AG09309 (cell line): ENCODE results near the gene KIRREL1.

ENCODE experiments used
- DNase-seq: peaks from one replicate; pipeline ENCODE4 v3.0.0-alpha.2; 2010; ENCODE audit warnings: low read depth
- H3K4me3 ChIP-seq: 2 replicates; pipeline ENCODE4 v1.5.1; 2011; ENCODE audit warnings: mild to moderate bottlenecking, low read depth, low read length, moderate library complexity; ENCODE audit not compliant: control insufficient read depth
- CTCF ChIP-seq: IDR thresholded peaks from 2 replicates; pipeline ENCODE4 v1.5.1; 2011; ENCODE audit warnings: mild to moderate bottlenecking, low read depth, low read length, inconsistent platforms; ENCODE audit not compliant: insufficient read depth, control insufficient read depth; ENCODE audit errors: missing control alignments

The KIRREL1 gene

GRCh38 chr1:157982136-157982535 is 11.3 kb upstream of the KIRREL1 start:
- no peak overlapping the region for H3K4me3 ChIP-seq
- no peak for TF ChIP-seq CTCF
- no peak for DNase-seq

- TF ChIP-seq CTCF, result no peak
- no peak overlapping the region for H3K4me3 ChIP-seq
- no peak for DNase-seq
These were observed 9.7 kb upstream of the KIRREL1 start for GRCh38 chr1:157983787-157984186.

GRCh38 chr1:157984469-157984868 is 9.0 kb upstream of the KIRREL1 start:
- no peak overlapping the region for H3K4me3 ChIP-seq
- TF ChIP-seq CTCF, result no peak
- no peak for DNase-seq

GRCh38 chr1:157985473-157985872 is 8.0 kb upstream of the KIRREL1 start:
- TF ChIP-seq CTCF, result no peak
- no peak overlapping the region for H3K4me3 ChIP-seq
- DNase-seq, result no peak

GRCh38 chr1:157988002-157988401 is 5.4 kb upstream of the KIRREL1 start:
- no peak overlapping the region for H3K4me3 ChIP-seq
- TF ChIP-seq CTCF, result no peak
- no peak for DNase-seq

GRCh38 chr1:157992031-157992832 is 1.2 kb upstream of the KIRREL1 start:
- no peak overlapping the region for H3K4me3 ChIP-seq
- no peak for DNase-seq
- TF ChIP-seq CTCF, result peak; percentile 99

GRCh38 chr1:157992833-157993146 is 655 bp upstream of the KIRREL1 start:
- H3K4me3 ChIP-seq, result peak overlapping the region; percentile 91
- TF ChIP-seq CTCF, result no peak

More at GRCh38 chr1:157992833-157993146, 655 bp upstream of the KIRREL1 start:
- no peak for DNase-seq
